GM19455 (cell line): ENCODE measurements around the gene STARD5.
"Not testable (repeated sequence)": the region's sequence is repeated elsewhere in the genome, so short reads cannot be mapped to it uniquely, and the experiment has no call there.

ENCODE experiments used
- ATAC-seq: cut with Tn5 transposase; IDR thresholded peaks from one replicate; pipeline ENCODE4 v1.9.1; 2021; ENCODE audit not compliant: unreplicated experiment

STARD5 gene

DNA sequence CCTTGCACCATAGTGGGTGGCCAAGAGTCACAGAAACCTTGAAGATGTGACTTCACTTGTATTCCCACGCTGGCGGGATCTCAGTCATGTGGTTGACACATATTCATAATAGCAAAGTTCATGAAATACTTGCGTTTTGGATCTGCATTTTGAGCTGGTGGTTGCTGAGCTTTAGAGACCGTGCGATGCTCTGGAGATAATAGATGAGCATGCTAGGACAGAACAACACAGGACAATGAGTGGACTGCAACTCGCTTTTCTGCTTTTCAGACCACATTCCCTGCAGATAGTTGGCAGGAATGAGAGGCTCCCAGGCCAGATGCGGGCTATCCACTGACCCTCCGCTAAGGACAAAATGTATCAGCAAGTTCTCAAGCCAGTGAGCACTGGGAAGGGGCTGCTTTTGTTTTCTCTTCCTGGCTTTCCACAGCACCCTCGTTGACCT, 13.8 kb upstream of the STARD5 start:
- no peak for ATAC-seq

DNA sequence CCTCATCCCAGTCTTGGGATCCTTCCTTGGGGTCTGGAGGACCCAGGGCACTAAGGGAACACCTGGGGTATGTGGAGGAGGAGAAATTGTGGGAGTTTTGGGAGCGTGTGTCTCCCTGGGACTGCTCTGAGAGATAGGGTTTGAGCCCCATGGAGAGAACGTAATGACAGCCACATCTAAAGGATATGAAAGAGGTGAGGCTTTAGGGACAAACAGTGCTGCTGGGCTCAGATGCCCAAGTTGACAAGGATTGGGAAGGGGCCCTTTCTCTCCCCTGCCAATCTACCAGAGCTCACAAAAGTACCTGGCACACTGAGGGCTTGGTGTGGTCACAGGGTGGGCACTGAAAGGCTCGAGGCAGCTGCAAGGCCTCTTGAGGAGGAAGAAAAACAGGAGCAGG, 13.3 kb upstream of the STARD5 start:
- no peak for ATAC-seq

DNA sequence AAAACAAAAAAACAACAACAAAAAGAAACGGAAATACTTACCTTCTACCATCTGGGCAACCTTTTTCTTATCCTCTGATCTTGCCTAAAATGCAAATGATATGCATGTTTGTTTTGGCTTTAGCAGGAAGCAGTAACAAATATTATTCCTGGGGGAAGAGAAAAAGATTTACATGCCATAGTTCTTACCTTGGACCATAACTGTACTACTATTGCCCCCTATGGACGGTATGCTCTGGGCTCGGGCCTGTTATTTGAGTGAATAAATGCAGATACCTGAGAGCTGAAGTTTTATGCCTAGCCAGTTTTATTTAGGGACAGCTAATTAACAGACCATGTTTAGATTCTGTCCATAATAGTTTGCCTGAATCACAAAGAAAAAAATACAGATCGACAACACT, 12.6 kb upstream of the STARD5 start:
- no peak for ATAC-seq

DNA sequence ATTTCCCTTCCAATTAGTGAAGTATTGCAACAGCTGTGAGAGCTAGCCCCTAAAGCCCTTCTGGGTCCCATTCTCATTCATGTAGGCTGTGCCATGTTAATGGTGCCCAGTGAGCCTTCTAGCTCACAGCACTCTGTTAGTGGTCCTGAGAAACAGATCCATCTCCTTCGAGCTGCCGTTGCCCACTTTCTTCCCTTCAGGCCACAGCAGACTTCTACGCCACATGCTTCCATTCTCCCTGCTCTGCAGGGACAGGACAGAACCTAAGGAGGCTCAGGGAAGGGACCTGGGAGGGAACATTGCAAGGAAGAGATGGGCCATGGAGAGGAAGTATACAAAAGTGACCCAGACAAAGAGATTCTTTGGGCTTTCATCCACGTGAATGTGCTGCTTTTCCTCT, 11.7 kb upstream of the STARD5 start:
- ATAC-seq: no peak

DNA sequence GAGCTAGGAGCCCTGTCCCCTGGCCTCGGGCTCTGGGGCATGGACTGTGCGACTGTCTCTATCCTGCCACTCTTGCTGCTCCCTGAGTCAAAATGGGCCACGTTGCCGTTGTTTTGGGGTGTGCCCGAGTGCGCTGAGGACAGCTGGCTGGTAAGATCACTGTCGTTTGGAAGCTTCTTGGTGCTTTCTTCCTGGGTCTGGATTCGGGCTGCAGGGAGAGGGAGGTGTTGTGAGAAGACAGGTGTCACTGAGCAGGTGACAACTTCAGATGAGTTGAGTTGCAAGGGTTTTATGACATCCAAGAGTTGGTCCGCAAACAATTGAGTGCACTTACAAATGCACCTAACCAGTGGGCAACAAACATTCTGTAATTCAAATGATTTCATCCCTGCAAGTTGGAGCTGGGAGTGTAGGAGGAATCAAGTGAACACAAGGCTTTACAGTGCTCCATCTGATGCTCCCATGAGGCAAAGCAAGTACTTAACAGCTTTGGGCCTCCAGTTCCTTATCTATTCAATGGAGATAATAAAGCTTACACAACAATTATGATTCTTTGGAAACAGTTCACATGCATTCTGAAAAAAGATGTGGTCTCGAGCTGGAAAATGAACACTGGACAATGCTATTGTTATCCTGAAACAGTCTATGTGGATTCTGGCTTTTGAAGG, 11.0 kb upstream of the STARD5 start:
- no peak for ATAC-seq

DNA sequence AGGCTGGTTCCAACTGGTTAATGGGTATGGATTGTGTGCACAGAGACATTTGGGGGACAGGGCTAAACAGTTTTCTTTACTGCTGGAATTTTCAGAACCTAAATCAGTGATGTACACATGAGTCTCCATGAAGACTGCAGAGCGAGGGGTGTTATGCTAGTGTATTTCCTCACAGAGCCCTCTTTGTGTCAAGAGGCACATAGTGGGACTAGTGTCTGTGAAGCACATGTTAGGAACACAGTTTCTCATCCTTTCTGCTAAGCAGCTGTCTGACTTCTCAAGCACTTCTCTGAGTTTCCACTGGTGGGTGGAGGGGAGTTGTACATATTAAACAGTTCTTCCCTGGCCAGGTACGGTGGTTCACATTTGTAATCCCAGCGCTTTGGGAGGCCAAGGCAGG, 9.4 kb upstream of the STARD5 start:
- no peak for ATAC-seq

DNA sequence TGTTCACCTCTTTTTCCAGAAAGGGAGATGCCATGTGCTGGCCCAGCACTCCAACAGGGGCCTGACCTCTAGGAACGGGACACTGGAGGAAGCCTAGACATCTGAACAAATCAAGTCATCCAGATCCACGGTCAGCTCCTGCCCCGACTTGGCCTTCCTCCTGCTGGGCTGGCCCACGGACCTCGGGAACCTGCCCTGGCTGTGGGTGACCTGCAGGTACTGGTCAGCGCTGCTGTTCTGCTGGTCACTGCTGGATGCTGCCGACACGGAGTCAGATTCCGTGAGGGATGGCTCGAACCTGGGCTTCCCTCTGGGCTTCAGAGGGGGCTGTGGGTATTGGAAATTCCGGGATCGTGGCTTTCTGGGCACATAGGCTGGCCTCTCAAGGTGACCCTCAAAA, 8.4 kb upstream of the STARD5 start:
- ATAC-seq: no peak

DNA sequence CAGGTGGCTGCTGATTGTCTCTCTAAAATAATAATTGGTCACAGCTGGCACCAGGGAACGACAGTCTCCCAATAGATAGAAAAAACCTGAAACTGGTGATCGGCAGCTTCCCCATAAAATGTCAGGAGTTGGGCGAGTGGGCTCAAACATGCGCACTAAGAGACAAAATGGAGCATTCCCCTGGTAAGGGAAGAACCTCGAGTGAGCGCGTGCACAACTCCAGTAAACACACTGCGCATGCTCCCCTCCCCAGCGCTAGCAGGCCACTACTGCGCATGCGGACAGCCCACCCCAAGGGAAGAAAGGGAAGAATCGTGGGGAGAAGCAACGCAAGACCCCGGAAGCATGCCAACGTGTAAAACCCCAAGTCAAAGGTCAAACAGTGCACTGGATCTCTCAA, 7.7 kb upstream of the STARD5 start:
- no peak for ATAC-seq

DNA sequence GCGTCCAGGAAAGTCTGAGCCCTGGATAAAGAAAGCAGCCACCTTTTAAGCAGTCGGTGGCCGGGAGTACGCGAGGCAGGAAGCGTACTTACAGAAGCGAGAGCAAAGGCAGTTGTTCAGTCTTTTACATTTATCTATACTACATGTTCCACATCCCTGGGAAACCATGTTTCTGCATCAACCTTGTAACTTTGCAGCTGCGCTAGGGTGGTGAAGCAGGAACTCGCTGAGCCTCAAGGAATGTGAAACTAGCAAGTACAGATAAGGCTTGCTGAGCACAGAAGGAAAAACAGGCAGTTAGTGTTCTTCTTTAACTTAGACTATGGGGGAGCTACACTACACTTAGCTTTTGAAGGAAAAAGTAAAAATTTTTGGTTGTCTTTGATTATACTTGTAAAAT, 7.2 kb upstream of the STARD5 start:
- ATAC-seq: not testable (repeated sequence)

DNA sequence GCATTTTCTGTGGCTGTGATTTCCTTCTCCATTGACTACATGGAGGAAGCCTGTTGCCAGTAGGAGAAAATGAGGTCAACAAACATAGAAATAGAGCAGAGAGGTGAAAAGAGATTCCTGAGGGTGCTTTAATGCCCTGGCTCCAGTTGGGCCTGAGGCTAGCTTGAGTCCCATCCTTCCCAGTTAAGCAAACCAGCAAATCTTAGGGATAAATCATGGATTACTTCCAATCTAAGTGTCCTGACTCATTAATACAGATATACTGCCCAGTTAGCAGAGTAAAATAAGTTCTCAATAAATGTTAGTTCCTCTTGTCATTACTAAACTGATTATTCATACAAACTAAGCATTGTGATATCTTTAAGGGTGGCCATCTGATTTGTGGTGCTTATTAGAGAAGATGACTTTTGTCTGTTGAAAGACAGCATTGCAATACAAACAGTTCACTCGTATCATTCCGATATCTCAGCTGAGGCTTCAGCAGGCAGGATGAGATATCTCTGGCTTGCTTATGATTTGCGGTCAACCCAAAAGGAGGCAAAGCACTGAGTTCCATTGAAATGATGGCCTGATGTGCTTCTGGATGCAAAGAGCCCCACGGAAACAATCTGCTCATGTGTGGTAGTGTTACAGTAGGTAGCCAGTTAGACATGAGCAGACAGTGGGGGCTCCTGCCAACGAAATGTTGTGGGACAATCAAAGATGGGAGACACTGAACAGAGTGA, 6.6 kb upstream of the STARD5 start:
- no peak for ATAC-seq

DNA sequence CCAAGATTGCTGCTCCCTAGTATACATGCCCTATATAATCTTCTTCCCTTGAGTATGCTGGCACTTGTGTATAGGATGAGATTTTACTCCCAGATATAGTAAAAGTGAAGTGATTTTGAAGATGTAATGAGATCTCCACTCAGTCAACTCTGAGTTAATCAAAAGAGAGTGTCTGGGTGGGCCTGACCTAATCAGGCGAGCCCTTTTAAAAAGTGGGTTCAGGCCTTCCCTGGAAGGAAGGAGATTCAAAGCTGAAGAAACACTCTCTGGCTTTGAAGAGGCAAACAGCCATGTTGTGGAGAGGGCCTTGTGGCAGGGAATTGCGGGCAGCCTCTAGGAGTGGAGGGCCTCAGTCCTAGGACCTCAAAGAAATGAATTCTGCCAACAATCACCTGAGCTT, 5.5 kb upstream of the STARD5 start:
- no peak for ATAC-seq

DNA sequence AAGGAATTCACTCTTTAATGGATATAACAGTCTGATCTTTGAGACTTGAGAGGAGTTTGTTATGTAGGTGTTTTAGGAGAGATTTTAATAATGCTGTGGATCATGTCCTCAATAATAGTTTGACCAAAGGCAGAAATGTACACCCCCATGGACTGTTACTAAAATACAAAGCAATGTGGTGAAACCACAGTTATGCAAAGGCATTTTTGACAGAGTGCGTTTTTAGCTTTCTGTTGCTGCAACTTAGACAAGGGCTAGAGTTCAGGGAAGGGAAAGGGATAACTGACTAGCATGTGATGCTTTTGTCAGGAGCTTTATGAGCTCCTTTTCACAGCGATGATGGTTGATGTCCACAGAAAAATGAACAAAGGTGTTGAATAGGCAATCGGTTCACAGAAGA, 3.6 kb upstream of the STARD5 start:
- no peak for ATAC-seq

DNA sequence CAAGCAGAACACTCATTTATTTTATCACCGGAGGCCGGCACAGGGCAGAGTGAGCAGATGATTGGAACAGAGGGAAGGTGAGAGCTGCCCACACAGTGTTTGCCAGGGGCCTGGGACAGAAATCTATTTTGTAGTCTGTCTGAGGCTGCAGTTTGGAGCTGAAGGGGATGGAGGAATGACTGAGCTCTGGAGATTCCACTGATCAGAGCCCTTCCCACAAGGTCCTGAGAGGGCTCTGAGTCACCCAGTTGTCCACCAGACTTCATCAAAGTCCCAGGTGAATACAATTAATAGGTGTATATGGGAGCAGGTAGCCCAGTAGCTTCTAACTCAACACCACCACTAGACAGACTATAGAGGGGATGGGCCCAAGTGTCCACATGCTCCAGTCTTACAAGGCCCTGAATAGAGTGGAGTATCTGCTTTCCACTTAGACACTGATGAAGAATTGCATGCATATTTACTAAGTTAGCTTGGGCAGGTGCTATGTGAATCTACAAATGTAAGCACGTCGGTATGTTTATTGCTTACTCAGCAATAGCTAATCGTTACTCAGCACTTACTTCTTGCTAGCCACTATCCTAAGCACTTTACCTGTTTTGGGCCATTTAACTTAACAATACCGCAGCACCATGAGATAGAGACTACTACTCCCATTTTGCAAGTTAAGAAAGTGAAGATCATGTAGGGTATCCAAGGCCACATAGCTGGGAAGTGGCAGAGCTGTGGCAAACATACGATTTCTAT, 2.7 kb upstream of the STARD5 start:
- ATAC-seq: no peak

DNA sequence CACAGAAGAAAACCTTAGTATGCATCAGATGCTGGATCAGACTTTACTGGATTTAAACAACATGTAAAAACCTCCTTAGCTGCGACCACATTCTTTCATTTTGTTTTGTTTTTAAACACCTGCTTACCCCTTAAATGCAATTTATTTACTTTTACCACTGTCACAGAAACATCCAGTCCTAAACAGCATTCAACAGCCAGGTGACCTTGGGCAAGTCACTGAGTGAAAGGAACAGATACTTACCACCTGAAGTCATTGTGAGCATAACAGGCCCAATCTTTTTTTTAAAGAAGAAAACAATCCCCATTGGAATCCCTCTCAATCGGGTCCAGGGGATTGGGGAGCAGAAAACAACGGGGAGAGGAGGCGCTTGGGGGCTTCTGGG, 390 bp downstream of the STARD5 start:
- peak; percentile 30 for ATAC-seq

DNA sequence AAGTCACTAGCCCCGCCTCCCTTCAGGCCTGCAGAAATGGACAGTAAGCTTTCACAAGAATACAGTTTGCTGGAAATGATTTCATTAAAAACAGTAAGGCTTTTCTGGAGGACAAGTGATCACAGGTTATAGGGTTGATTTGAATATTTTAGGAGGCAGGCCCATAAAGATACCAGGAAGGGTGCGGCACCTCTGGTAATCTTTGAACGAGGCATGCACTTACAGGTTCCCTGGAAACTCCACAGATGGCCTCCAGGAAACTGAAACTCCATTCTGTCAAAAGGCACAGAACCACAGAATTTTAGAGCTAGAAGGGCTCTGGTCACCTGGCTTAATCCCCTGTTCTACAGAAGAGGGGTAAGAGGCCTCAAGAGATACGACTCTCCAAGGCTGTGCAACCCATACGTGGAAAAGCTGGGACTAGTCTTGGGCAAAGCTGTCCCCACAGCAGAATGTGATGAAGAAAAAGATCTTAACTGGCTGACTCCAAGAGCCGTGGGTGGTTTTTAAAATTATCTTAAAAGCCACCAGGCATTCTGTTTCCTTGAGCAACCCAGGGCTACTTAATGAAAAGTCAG, 1.2 kb downstream of the STARD5 start:
- ATAC-seq: no peak

DNA sequence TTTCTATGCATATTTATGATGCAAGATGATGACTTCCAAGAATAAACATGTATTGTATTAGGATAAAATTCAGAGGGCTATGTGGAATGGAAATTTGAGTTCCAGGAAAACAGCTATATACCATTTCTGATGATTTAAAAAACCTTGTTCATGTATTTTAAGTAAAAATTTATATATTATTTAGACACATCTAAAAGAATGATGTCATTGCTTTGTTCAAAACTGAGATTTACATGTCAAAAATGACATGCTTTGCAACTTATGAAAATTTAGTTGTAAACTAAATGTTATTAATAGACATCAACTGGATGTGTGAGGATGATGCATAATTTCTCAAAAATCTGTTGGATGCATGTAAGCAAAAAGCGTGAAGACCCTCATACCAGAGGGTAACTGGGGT, 2.3 kb downstream of the STARD5 start:
- ATAC-seq: no peak

DNA sequence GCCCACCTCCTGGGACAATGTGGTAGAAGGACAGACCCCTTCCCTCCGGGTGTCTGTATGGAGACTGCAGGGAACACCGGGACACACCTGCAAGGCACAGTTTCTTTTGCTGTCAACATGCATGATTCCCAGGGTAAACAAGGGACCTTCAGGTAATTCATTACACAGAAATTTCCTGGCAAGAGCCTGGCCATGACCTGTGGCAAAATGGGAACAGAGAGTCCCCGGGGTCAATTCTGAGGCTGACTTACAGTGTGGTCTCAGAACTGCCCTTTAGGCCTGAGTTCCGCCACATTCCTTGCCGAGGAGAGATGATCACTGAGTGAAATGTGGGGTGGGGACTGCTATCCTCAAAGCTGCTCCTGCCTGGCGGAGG, 6.3 kb downstream of the STARD5 start:
- ATAC-seq: no peak

DNA sequence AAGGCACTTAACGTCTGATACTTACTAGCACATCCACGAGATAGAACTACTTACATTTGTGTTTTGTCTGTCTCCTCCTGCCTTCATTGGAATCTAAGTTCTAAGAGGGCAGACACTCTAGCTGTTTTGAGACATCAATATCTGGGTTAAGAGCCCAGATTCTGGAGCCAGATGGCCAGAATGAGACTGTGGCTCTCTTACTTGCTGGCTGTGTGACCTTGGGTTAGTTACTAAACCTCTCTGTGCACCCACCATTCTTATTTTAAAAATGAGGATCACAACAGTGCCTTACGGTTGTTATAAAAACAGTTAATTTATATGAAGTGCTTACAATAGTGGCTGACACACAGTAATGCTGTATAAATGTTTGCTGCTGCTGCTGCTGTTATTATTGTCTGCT, 7.7 kb downstream of the STARD5 start:
- no peak for ATAC-seq

DNA sequence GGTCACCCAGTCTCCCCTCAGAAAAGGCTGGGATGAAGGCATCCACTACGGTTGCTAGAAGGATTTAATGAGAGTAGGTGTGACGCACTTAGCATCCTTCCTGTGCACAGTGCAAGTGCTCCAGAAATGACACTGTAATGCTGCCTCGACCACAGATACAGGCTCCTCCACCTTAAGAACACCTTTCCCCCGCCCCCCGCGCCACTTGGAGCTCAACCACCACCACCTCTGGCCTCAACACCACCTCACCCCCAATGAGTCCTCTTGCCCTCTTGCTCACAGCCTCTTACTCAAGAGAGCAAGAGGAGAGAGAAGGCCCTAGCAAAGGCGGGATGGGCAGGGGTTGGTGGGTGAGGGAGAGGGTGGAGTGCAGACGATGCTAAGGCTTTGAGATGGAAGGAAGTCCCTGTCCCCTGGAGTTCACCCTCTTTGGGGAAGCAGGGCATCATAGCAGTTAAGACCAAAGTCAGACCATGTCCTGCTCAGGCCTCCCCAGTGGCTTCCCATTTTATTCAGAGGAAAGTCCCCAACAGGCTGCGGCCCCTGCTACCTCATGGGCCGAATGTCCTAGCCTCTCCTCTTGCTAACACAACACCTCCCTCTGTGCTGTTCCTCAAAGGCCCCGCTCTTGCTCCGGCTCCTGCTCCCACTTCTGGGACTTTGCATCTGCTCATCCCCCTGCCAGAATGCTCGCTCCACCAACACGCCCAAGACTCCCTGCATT, 8.3 kb downstream of the STARD5 start:
- no peak for ATAC-seq

DNA sequence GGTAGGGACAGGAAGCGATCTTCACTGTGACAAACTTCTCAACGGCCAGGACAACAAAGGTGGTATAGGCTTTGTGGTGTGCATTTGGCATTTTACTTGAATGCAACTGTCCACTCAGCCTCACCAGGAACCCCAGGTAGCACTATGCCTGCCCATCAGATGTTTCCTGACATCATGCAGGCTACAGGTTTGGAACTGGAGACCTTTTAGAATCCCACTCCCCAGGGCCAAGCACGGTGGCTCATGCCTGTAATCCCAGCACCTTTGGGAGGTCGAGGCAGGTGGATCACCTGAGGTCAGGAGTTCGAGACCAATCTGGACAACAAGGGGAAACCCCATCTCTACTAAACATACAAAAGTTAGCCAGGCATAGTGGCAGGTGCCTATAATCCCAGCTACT, 9.6 kb downstream of the STARD5 start:
- ATAC-seq: no peak

DNA sequence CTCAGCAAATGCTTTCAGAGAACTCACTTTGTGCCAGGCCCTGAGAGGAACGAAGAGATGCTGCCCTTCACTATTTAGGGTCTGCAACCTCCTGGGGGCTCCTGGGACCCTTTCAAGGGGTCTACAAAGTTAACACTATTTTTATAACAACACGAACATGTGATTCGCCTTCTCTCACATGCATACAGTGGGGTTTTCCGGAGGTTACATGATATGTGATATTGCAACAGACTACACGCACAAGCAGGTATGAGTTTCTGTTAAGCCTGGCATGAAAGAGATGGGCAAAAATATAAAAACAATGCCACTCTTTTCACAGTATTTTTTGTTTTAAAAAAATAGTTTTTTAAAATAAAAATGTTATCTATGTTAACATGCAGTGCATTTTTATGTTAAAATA, 10.3 kb downstream of the STARD5 start:
- ATAC-seq: no peak
